Skin epidermis (tissue), 12 donors: ENCODE data around the gene ADGRB3.
"Not testable (repeated sequence)": the region's sequence is repeated elsewhere in the genome, so short reads cannot be mapped to it uniquely, and the experiment has no call there.

ENCODE experiments used
- H3K27ac ChIP-seq, 21 experiments: fragments of 200-600 bp; sonication (generic) in 11 of 21; one replicate each; pipeline ENCODE4 v1.5.0; 2020; ENCODE audit warnings: mild to moderate bottlenecking in 3 of 21, inconsistent platforms in 2 of 21, moderate library complexity in 2 of 21
- H3K4me3 ChIP-seq, 7 experiments: fragments of 200-600 bp; sonication (generic) in 2 of 7; one replicate each; pipeline ENCODE4 v1.5.0; 2020; ENCODE audit warnings: inconsistent platforms in 2 of 7, mild to moderate bottlenecking in 2 of 7, moderate library complexity in 1 of 7

ADGRB3 gene

DNA sequence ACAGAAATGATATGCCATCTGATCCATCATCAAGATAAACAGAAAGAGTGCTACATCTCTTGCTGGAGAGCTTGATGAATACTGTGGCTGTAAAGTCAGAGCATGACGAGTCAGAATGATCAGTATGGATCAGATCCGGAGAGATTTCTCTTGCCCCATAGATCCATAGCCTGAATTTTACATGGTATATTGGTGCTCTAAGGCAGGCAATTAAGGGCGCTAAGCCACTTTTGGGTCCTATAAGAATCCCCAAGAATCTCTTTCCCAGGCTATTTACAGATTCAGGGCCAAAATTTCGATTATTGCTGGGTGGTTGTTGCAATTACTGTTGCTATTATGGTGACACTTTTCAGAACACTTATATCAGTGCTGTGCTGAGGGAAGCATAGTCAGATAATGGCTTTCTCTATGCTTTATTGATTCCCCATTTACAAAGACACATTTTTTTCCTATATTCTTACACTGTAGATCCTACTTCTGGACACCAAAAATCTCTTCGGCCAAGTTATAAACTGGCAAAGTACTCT is 94.4 kb downstream of the ADGRB3 start:
- no peak overlapping the region for H3K4me3 ChIP-seq

DNA sequence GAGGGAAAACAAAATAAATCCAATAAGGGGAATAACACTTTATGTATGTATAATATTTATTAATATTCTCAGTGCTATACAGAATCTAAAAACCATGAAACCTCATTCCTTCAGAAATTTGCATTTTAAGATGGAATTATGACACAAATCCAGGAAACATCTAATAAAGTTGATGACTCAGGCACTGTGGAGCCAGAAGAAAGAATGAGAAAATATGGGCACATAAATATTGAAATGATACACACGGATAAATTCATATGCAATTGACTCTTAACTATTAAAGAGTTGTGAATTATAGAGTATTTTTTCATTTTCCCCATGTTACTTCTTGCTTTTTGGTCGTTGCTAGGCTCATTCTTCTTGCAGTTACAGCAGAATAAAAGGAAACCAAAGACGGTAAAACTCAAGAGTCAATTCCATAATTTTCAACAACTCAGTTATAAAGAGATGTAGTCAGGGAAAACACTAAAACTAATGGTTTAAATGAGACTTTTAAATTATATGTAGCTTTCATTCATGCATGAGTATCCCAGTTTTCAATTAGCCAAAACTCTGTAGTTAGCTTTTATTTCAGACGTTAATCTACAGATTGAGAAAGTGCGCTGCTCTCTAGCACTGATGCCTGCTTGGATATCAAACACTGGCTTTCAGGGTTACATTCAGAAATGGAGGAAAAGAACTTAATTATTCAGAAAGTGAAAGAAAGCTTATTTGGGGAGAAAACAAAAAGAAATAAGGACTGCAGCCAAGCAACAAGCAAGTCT is 95.4 kb downstream of the ADGRB3 start:
- Histone ChIP-seq H3K4me3 (no peak overlapping the region), H3K27ac (no peak overlapping the region)

More for the DNA sequence above, 94.4 kb downstream of the ADGRB3 start:
- H3K27ac ChIP-seq = no peak overlapping the region

DNA sequence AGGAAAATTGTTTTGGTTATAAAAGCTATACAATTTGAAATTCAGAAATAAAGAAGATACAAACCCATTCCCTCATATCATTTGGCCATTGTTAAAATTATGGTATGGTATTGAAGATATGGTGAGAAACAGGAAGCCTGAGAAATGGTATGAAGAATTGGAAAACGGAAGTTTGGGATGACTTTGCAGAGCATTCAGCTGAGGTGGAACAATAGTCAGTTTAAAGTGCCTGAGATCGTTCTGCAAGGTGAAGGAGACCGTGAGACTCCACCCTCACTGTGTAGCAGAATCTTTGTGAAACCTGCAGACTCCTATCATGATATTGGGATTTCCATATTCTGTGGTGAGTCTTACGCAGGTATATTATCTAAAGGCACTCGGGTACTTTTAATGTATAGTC is 97.3 kb downstream of the ADGRB3 start:
- Histone ChIP-seq H3K27ac (no peak overlapping the region), H3K4me3 (no peak overlapping the region)

DNA sequence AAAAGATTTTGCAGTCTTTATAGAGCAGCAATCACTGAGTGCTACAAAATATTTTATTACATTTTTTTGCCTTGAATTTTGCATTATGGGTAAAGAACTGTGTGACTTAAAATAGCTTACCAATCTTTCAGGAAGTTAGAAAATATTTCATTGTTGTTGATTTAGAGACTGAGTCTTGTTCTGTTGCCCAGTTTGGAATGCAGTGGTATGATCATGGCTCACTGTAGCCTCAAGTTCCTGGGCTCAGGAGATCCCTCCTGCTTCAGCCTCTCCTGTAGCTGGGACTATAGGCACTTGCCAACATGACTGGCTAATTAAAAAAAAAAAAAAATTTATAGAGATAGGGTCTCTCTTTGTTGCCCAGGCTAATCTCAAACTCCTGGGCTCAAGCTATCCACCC is 100.8 kb downstream of the ADGRB3 start:
- Histone ChIP-seq H3K4me3 (no peak overlapping the region), H3K27ac (no peak overlapping the region)

DNA sequence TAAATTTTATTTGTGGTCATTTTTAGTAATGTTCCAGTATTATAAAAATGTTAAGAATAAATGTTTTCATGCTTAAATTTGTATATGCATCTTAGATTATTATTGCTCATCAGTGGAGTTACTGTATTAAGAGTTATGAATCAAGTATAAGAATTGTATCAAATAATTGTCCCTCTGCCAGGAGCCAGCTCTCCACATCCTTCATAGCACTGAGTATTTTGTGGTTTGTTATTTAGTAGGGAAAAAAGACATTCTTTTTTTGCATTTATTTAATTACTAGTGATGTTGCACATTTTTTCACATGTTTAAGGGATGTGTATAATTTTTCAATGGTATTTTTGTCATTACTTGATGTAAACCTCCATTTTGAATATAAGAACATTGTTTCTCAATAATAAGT is 102.0 kb downstream of the ADGRB3 start:
- Histone ChIP-seq H3K4me3 (no peak overlapping the region), H3K27ac (no peak overlapping the region)

DNA sequence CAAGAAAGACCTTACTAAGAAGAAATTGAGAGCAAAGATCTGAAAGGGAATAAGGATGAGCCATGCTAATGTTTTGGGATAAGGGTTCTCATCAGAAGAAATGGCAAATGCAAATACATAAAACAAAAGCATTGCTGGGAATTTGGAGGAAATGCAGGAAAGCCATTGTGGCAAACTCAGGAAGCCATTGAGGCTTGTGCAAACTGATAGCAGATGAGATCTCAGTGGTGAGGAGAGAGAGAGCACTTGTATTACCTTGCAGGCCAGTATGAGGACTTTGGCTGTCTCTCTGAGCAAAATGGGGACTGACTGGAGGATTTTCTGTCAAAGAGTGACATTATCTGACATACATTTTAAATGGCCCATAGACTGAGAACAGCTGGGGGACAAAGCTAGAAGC is 103.0 kb downstream of the ADGRB3 start:
- no peak overlapping the region for H3K4me3 ChIP-seq

DNA sequence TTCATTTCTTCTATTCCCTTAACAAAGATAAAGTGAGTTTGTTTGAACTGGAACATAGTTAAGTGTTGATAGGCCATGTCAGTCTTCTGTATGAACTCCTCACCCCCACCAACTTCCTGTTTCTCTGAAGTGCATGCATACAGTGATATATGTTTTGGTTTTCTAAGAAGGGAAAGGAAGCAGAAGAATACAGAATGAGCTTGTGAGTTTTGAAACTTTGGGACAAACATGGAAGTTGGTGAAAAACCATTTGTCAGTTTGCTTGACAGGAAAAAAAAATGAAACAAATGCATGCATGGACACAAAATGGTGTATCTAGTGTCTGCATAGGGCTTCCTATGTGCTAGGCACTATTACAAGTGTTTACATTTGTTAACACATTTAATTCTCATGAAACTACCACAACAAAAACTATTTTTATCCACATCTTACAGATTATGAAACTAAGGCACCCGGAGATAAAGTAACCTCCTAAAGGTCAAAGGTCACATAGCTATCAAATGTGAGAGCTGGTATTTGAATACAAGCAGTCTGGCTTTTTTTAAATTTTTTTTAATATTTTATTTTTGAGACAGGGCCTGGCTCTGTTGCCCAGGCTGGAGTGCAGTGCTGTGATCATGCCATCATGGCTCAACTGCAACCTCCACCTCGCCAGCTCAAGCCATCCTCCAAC is 105.9 kb downstream of the ADGRB3 start:
- Histone ChIP-seq H3K27ac (no peak overlapping the region), H3K4me3 (no peak overlapping the region)

More for the DNA sequence above, 103.0 kb downstream of the ADGRB3 start:
- no peak overlapping the region for H3K27ac ChIP-seq

DNA sequence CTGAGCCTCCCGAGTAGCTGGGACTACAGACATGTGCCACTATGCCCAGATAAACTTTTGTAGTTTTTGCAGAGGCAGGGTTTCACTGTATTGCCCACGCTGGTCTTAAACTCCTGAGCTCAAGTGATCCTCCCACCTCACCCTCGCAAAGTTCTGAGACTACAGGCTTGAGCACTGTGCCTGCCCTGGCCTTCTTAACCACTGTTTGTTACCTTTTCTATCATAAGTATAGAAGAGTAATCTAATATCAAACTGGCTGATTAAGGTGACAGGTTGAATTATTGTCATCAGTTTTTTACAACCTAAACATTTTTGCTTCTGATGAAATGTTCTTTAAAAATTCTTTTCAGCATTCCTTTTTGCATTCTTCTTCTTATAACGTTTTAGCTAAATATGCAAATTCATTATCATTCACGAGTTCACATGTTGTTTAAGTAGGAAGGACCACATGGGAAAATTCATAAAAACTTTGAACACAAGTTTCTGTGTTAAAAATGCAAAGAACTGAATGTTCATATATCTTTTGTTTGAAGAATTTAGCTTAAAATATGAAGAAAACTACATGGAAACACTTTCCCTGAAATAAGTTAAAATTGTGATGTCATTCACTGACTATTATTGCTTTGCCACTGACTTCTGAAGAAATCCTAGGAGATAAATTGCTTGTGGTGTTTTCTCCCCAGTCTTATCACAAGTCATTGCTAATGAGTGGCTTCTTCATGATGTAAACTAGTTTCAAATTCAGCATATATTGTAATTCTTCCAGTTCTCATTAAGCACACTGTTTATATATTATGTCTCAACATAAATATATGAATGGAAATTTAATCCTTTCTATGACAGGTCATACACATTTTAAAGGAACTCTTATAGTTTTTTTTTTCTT is 106.7 kb downstream of the ADGRB3 start:
- no peak overlapping the region for H3K4me3 ChIP-seq
- H3K27ac ChIP-seq = no peak overlapping the region

DNA sequence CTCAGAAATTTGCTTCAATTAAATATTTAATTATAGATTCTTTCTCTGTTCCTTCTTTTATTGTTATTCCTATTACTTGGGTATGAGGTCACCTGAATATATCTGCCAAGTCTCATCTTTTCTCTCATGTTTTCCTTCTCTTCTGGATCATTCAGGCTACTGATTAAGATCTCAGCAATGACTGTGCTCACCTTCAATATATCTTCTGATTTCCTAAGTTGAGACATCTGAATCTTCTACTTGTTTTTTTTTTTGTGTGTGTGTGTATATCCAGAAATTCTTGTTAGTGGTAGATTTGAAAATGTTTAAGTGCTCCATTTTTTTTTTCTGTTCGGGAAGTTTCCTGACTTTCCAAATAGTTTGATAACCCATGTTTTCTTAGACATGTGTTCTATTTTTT is 108.0 kb downstream of the ADGRB3 start:
- Histone ChIP-seq H3K4me3 (no peak overlapping the region), H3K27ac (no peak overlapping the region)

DNA sequence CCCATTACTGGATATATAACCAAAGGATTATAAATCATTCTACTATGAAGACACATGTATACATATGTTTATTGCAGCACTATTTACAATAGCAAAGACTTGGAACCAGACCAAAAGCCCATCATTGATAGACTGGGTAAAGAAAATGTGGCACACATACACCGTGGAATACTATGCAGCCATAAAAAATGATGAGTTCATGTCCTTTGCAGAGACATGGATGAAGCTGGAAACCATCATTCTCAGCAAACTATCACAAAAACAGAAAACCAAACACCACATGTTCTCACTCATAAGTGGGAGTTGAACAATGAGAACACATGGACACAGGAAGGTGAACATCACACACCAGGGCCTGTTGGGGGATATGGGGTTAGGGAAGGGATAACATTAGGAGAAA is 109.3 kb downstream of the ADGRB3 start:
- not testable (repeated sequence) for H3K4me3 ChIP-seq, H3K27ac ChIP-seq

DNA sequence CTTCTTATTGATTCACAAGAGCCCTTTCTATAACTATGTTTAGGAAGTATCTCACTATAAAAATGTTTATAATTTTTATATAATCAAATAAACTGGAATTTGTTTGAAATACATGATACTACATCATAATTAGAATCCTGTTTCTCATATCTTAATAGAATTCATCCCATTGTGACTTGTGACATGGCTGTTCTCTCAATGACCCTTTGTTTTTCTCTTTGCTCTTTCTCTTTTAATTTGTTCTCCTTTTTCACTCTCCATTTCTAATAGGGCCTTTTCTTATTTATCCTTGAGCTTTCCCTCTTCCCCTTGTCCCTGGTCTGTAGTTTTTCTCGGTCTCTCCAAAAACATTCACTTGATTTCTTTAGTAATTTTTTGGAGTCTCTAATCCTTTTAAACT is 111.3 kb downstream of the ADGRB3 start:
- Histone ChIP-seq H3K27ac (no peak overlapping the region), H3K4me3 (no peak overlapping the region)

DNA sequence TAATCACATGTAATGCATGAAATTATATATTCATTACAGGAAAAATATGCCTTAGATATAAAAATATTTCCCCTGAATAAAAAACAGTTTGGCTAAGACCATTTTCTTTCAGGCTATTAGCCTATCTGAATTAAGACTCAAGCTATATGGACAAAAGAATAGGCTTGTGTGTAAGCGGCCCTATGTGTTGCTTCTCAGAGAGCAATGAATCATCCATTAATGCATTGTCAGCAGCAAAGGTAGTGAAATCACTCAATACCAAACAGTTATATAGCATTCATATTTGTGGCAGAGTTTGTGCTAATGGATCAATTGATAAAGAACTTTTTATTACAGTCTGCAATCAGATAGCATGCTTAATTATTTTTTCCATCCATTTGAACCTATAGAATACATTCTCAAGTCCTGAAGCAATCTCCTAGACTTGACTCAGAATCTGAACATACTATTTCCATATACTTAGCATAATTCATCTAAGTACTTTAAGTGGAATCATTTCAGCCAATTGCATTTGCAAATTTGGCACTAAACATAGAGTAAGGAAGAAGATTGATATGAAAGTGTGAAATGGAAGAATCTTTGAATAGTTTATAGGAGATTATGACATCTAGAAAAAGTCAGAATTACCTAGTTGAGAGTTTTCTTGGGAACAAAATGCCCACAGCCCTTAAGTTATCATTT is 112.2 kb downstream of the ADGRB3 start:
- H3K4me3 ChIP-seq = no peak overlapping the region
- no peak overlapping the region for H3K27ac ChIP-seq

DNA sequence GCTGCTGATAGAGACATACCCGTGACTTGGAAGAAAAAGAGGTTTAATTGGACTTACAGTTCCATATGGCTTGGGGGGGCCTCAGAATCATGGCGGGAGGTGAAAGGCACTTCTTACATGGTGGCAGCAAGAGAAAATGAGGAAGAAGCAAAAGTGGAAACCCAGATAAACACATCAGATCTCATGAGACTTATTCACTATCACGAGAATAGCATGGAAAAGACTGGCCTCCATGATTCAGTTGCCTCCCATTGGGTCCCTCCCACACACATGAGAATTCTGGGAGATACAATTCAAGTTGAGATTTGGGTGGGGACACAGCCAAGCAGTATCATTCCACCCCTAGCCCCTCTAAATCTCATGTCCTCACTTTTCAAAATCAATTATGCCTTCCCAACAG is 112.8 kb downstream of the ADGRB3 start:
- H3K27ac ChIP-seq, H3K4me3 ChIP-seq: not testable (repeated sequence)

DNA sequence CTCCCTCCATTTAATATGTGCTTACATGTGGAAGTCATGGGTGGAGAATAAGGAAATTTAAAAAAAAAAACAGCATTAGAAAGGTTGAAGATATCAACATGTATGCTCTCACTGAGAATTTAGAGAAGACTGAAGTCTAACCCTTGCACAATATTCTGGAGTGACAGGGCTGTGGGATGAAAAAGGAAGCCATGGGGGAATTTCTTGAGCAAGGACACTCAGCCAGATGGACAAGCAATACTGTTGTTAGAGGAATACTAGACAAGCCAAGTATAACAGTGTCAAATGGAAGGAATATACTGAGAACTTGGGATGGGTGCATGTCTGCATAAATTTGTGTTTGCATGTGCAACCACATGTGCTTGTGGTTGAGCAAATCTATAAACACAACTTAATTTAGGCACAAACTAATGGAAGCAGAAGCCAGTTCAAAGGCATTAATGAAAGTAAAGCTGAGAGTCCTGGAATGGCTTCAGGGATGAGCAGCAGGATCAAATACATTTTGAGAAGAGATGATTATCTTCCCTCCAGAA is 119.7 kb downstream of the ADGRB3 start:
- no peak overlapping the region for H3K4me3 ChIP-seq

DNA sequence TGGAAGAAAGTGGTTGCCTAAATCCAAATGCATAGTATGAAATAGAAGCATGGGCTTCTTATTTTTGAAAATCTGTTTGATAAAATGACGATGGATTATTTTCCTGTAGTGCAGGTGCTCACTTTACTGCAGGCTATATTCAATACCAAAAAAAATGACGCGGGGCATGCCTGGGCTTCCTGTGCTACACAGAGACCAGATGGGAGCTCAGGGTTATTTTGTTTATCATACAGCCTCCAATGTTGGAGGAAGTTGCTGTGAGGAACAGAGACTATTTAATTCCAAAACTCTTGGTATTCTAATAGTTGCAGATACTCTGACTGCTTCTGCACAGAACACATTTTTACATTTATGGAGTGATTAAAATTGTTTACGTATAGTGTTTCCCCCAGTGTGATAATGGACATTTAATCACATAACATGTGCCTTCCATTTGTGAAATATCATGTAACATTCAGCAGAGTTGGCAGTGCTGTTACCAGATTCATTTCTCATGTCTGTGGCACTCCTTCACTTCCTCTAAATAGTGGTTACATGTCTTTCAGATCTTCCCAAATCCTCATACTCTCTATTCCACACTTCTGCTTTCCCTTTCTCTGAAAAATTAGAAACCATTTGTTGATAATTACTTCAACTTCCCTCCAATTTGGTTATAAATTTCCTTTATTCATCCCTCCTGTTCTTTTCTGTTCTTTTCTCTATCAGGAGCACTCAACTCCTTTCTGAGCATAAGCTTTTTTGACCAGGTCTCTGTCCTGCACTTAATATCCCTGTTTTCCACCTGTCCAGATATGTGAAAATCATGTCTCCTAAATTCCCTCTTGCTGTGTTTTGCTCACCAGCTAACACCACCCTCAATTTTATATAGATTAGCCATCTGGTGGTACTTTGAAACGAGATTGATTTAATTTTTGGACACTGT is 121.6 kb downstream of the ADGRB3 start:
- Histone ChIP-seq H3K27ac (peak overlapping the region in 2 of 21 experiments; percentile 4 to 73), H3K4me3 (no peak overlapping the region)

More for the DNA sequence above, 119.7 kb downstream of the ADGRB3 start:
- H3K27ac ChIP-seq = no peak overlapping the region

DNA sequence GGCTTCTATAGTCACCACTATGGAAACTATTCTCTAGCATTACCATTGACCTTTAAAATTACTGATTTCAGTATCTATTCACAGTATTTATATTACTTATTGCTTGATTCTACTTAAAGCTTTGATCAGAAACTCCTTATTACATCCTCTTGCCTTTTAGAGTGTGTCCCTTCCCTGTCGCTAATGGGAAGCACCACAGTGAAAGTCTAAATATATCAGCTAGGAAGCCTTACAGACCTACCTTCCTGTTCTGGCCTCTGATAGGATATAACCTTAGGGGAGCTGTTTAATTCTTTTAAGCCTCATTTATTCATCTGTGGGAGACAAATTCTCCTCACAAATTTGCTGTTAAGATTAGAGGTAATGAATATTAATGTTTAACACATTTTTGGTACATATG is 122.7 kb downstream of the ADGRB3 start:
- no peak overlapping the region for H3K4me3 ChIP-seq
- peak overlapping the region in 1 of 21 experiments; percentile 73 for H3K27ac ChIP-seq

DNA sequence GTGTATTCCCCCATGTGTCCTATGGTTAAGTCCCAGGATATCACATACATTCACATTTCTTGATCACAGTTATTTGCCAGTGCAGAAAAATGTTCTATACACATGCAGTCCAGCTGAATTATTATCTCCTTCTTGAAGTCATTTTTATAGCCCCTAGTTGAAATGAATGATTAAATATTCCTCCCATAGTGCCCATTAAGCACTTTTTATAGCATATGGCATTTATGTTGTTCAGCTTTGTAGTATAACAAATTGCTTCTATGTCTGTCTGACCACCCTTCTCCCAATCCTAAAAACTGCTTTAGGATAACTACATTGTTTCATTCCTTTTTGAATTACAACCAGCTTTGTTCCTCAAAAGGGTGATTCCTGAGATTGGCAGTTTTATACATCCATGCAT is 123.5 kb downstream of the ADGRB3 start:
- Histone ChIP-seq H3K4me3 (no peak overlapping the region), H3K27ac (no peak overlapping the region)

DNA sequence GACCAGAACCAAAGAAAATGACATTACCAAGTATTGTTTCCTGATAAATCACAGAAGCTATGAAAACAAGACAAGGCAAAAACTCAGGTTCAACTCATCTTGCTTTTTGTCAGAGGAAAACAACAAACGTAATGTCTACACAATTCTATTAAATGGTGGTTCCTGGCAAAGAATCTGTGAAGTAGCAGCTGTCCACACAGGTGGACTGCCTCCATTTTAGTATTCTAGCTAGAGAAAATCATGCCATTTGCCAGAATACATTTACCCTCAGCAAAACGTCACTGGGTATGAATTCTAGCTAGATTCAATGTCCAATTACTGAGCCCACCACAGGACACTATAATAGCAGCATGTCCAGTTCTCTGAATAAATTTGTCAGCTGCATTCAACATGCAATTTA is 125.4 kb downstream of the ADGRB3 start:
- Histone ChIP-seq H3K4me3 (no peak overlapping the region), H3K27ac (no peak overlapping the region)
